ENCODE results near the gene IQCB1. TPM values are rescaled to one million over a fixed set of nuclear protein-coding genes. Genes with fewer than 3 reads are reported as not detected.

Gene IQCB1
- total and polyA plus RNA-seq, 7 donors, result 6.2 to 21.6 (median 18.9) TPM

- Histone ChIP-seq H3K27ac (no peak overlapping the region), H3K4me1 (no peaks in the 10 kb centered on the region), H3K9me3 (peaks cover 0 to 4% (median 0%) of the 10 kb centered on the region in 4 donors), H3K27me3 (no peaks in the 10 kb centered on the region), H3K36me3 (peaks cover 0 to 54% (median 1%) of the 10 kb centered on the region in 4 donors), H3K4me3 (no peak overlapping the region)
- DNase-seq, result no peak
- 90 to 96% methylated on average over 2 of the region's 2 CpGs for WGBS, 2 donors
- no peak for TF ChIP-seq CTCF (IDR thresholded peaks at IDR 0.05)
- no peak for TF ChIP-seq POLR2AphosphoS5 (IDR thresholded peaks at IDR 0.05)
- TF ChIP-seq EP300 (IDR thresholded peaks at IDR 0.05), result no peak
- TF ChIP-seq POLR2A (IDR thresholded peaks at IDR 0.05), result no peak
- intact Hi-C loops (cut with DNase I), result no loop called here
Observed at GRCh38 chr3:121818578-121818977, 16.3 kb downstream of the IQCB1 start.

- Histone ChIP-seq H3K9me3 (no peaks in the 10 kb centered on the region), H3K27me3 (no peaks in the 10 kb centered on the region), H3K27ac (no peak overlapping the region), H3K4me3 (no peak overlapping the region), H3K36me3 (peaks cover 0 to 46% (median 1%) of the 10 kb centered on the region in 4 donors), H3K4me1 (no peaks in the 10 kb centered on the region)
- DNase-seq, result no peak
- no peak for TF ChIP-seq POLR2A (IDR thresholded peaks at IDR 0.05)
- TF ChIP-seq POLR2AphosphoS5 (IDR thresholded peaks at IDR 0.05), result no peak
- TF ChIP-seq EP300 (IDR thresholded peaks at IDR 0.05), result no peak
- no peak for TF ChIP-seq CTCF (IDR thresholded peaks at IDR 0.05)
- intact Hi-C loops (cut with DNase I), result no loop called here
Observed at GRCh38 chr3:121817753-121818152, 17.1 kb downstream of the IQCB1 start.

GRCh38 chr3:121809249-121809648, 25.6 kb downstream of the IQCB1 start:
- peaks cover 6 to 54% (median 15%) of the 10 kb centered on the region in 4 donors for H3K36me3 ChIP-seq
- no peaks in the 10 kb centered on the region for H3K27me3 ChIP-seq
- no peak for DNase-seq
- H3K4me3 ChIP-seq, result no peak overlapping the region
- intact Hi-C loops (cut with DNase I), result no loop called here
- TF ChIP-seq POLR2AphosphoS5 (IDR thresholded peaks at IDR 0.05), result no peak
- no peak for TF ChIP-seq EP300 (IDR thresholded peaks at IDR 0.05)
- TF ChIP-seq CTCF (IDR thresholded peaks at IDR 0.05), result no peak
- no peak for TF ChIP-seq POLR2A (IDR thresholded peaks at IDR 0.05)
- H3K4me1 ChIP-seq, result no peaks in the 10 kb centered on the region
- 22 to 34% methylated on average over 1 of the region's 1 CpG for WGBS, 2 donors
- no peaks in the 10 kb centered on the region for H3K9me3 ChIP-seq
- no peak overlapping the region for H3K27ac ChIP-seq

GRCh38 chr3:121803771-121804320, 31.0 kb downstream of the IQCB1 start:
- WGBS, 2 donors, result 21 to 44% methylated on average over 2 of the region's 2 CpGs
- TF ChIP-seq POLR2AphosphoS5 (IDR thresholded peaks at IDR 0.05) (no peak), POLR2A (IDR thresholded peaks at IDR 0.05) (no peak), CTCF (IDR thresholded peaks at IDR 0.05) (no peak), EP300 (IDR thresholded peaks at IDR 0.05) (no peak)

GRCh38 chr3:121800906-121801305, 34.0 kb downstream of the IQCB1 start:
- Histone ChIP-seq H3K4me3 (no peak overlapping the region), H3K36me3 (peaks cover 0 to 31% (median under 1%) of the 10 kb centered on the region in 4 donors), H3K27me3 (no peaks in the 10 kb centered on the region), H3K27ac (no peak overlapping the region), H3K9me3 (no peaks in the 10 kb centered on the region), H3K4me1 (no peaks in the 10 kb centered on the region)
- intact Hi-C loops (cut with DNase I), result no loop called here
- DNase-seq, result no peak
- TF ChIP-seq CTCF (IDR thresholded peaks at IDR 0.05), result no peak
- no peak for TF ChIP-seq POLR2AphosphoS5 (IDR thresholded peaks at IDR 0.05)
- no peak for TF ChIP-seq POLR2A (IDR thresholded peaks at IDR 0.05)
- no peak for TF ChIP-seq EP300 (IDR thresholded peaks at IDR 0.05)

More at GRCh38 chr3:121803771-121804320, 31.0 kb downstream of the IQCB1 start:
- Histone ChIP-seq H3K4me1 (no peaks in the 10 kb centered on the region), H3K9me3 (no peaks in the 10 kb centered on the region), H3K36me3 (peaks cover 6 to 34% (median 8%) of the 10 kb centered on the region in 4 donors), H3K27me3 (no peaks in the 10 kb centered on the region), H3K27ac (no peak overlapping the region), H3K4me3 (no peak overlapping the region)
- no peak for DNase-seq
- intact Hi-C loops (cut with DNase I), result no loop called here

Data from sigmoid colon (tissue), 7 donors.